Hippocampal formation (tissue), 2 donors: ENCODE measurements around the gene MAGIX.

ENCODE experiments used
- DNase-seq, 2 donors: peaks; one replicate each; lab custom pipeline; 2025; lab: John Stamatoyannopoulos, UW

MAGIX gene

GRCh38 chrX:49184294-49185281 is 22.0 kb downstream of the MAGIX start:
- DNase-seq: no peak

GRCh38 chrX:49186125-49187027 is 23.8 kb downstream of the MAGIX start, which contains the start of gene PRICKLE3:
Gene PRICKLE3, minus strand, starts transcription at chrX:49186373. Its CDS starts 76 bp downstream, at chrX:49186297.
- DNase-seq: peak in 1 of 2 donors; percentile 42

- DNase-seq: no peak
These were observed 24.5 kb downstream of the MAGIX start for GRCh38 chrX:49187028-49187394.

GRCh38 chrX:49187526-49187925 is 25.0 kb downstream of the MAGIX start:
- DNase-seq: no peak

- no peak for DNase-seq
These were observed 26.0 kb downstream of the MAGIX start for GRCh38 chrX:49188468-49189076.

GRCh38 chrX:49189606-49190005 is 27.0 kb downstream of the MAGIX start:
- no peak for DNase-seq

GRCh38 chrX:49190821-49191573 is 28.4 kb downstream of the MAGIX start:
- peak; percentile 93 to 100 for DNase-seq

- DNase-seq: no peak
These were observed 29.0 kb downstream of the MAGIX start for GRCh38 chrX:49191574-49192011.

- DNase-seq: no peak
These were observed 30.3 kb downstream of the MAGIX start for GRCh38 chrX:49192722-49193328.

- no peak for DNase-seq
These were observed 31.0 kb downstream of the MAGIX start for GRCh38 chrX:49193542-49193964.

GRCh38 chrX:49197543-49198087 is 35.1 kb downstream of the MAGIX start:
- no peak for DNase-seq

GRCh38 chrX:49198540-49199314 is 36.2 kb downstream of the MAGIX start:
- no peak for DNase-seq

GRCh38 chrX:49199315-49199595 is 36.7 kb downstream of the MAGIX start:
- no peak for DNase-seq

GRCh38 chrX:49199906-49200771 is 37.6 kb downstream of the MAGIX start, which contains the start of gene SYP:
Gene SYP, minus strand, starts transcription at chrX:49200193. Its CDS starts 7 bp downstream, at chrX:49200186.
- peak; percentile 66 to 80 for DNase-seq

- DNase-seq: no peak
These were observed 39.5 kb downstream of the MAGIX start for GRCh38 chrX:49202022-49202421.

- peak in 1 of 2 donors; percentile 3 for DNase-seq
These were observed 41.0 kb downstream of the MAGIX start for GRCh38 chrX:49203536-49203935.

- no peak for DNase-seq
These were observed 41.5 kb downstream of the MAGIX start for GRCh38 chrX:49204017-49204416.

- no peak for DNase-seq
These were observed 42.2 kb downstream of the MAGIX start for GRCh38 chrX:49204709-49205108.

GRCh38 chrX:49205443-49205842 is 42.9 kb downstream of the MAGIX start:
- DNase-seq: no peak
